Chondrocyte (in vitro differentiated cells): Measurements from ENCODE around the gene KIAA2012. TPM values are rescaled to one million over a fixed set of nuclear protein-coding genes. Genes with fewer than 3 reads are reported as not detected.

Experiments
- DNase-seq: peaks from one replicate; pipeline ENCODE4 v3.0.0; 2021; ENCODE audit warnings: mixed read lengths, low spot score
- H3K27ac Mint-ChIP-seq: one replicate; pipeline ENCODE4 v1.8.0; 2021; ENCODE audit warnings: mild to moderate bottlenecking, moderate library complexity, mixed read lengths; ENCODE audit not compliant: unreplicated experiment
- H3K27me3 Mint-ChIP-seq: 2 replicates; pipeline ENCODE4 v1.8.0; 2021; ENCODE audit warnings: low read depth, mixed read lengths
- H3K36me3 Mint-ChIP-seq: 2 replicates; pipeline ENCODE4 v1.8.0; 2021; ENCODE audit warnings: low read depth, mixed read lengths
- H3K4me1 Mint-ChIP-seq: 2 replicates; pipeline ENCODE4 v1.8.0; 2021; ENCODE audit warnings: low read depth, mild to moderate bottlenecking, mixed read lengths
- H3K4me3 Mint-ChIP-seq: one replicate; pipeline ENCODE4 v1.8.0; 2021; ENCODE audit warnings: mild to moderate bottlenecking, moderate library complexity, mixed read lengths; ENCODE audit not compliant: unreplicated experiment
- H3K9me3 Mint-ChIP-seq: 2 replicates; pipeline ENCODE4 v1.8.0; 2021; ENCODE audit warnings: low read depth, mixed read lengths
- CTCF ChIP-seq: fragments of 200-600 bp; sonication (generic); IDR thresholded peaks from 2 replicates; pipeline ENCODE4 v1.5.0; 2021; ENCODE audit warnings: antibody characterized with exemption, mild to moderate bottlenecking, moderate library complexity
- long read RNA-seq: library from polyadenylated mRNA; stranded (forward); transcript quantifications from one replicate; pipeline ENCODE4 v2.0.0, GENCODE V29; 2021
- total RNA-seq: library from RNA; stranded (reverse); gene quantifications from 3 replicates; pipeline ENCODE4 v1.2.1, GENCODE V29; 2021

KIAA2012 gene
- not detected in 3 replicates for total RNA-seq
- long read RNA-seq = 0 reads

- Mint-ChIP-seq H3K36me3 (no peaks in the 10 kb centered on the region), H3K9me3 (no peaks in the 10 kb centered on the region), H3K27me3 (no peaks in the 10 kb centered on the region), H3K4me3 (no peak within 1 kb of the TSS), H3K27ac (no peak within 1 kb of the TSS), H3K4me1 (peaks cover 4% of the 10 kb centered on the region)
- no peak for DNase-seq
- TF ChIP-seq CTCF = no peak
Observed at GRCh38 chr2:202072737-202073401, at the start of gene KIAA2012. Gene KIAA2012 (plus strand): TSS chr2:202073255. CDS start chr2:202073628, 373 bp downstream.

- Mint-ChIP-seq H3K27ac (no peak overlapping the region), H3K36me3 (no peaks in the 10 kb centered on the region), H3K27me3 (no peaks in the 10 kb centered on the region), H3K4me3 (no peak overlapping the region), H3K9me3 (no peaks in the 10 kb centered on the region), H3K4me1 (peaks cover 11% of the 10 kb centered on the region)
- no peak for TF ChIP-seq CTCF
- DNase-seq = no peak
Observed at GRCh38 chr2:202023904-202024266, 49.2 kb upstream of the KIAA2012 start.

- Mint-ChIP-seq H3K4me1 (peaks cover 6% of the 10 kb centered on the region), H3K27me3 (no peaks in the 10 kb centered on the region), H3K36me3 (no peaks in the 10 kb centered on the region), H3K4me3 (no peak overlapping the region), H3K9me3 (no peaks in the 10 kb centered on the region), H3K27ac (no peak overlapping the region)
- DNase-seq = no peak
- no peak for TF ChIP-seq CTCF
Observed at GRCh38 chr2:202024871-202025270, 48.2 kb upstream of the KIAA2012 start.

GRCh38 chr2:202025816-202026215, 47.2 kb upstream of the KIAA2012 start:
- Mint-ChIP-seq H3K9me3 (no peaks in the 10 kb centered on the region), H3K27me3 (no peaks in the 10 kb centered on the region), H3K27ac (no peak overlapping the region), H3K36me3 (no peaks in the 10 kb centered on the region), H3K4me3 (no peak overlapping the region), H3K4me1 (peaks cover 11% of the 10 kb centered on the region)
- TF ChIP-seq CTCF = no peak
- DNase-seq = no peak

- Mint-ChIP-seq H3K27me3 (no peaks in the 10 kb centered on the region), H3K9me3 (no peaks in the 10 kb centered on the region), H3K4me1 (peaks cover 18% of the 10 kb centered on the region), H3K4me3 (no peak overlapping the region), H3K27ac (no peak overlapping the region), H3K36me3 (no peaks in the 10 kb centered on the region)
- no peak for TF ChIP-seq CTCF
- no peak for DNase-seq
Observed at GRCh38 chr2:202026507-202026906, 46.5 kb upstream of the KIAA2012 start.
